ENCODE data around the gene ABCB8.

- 0 out of 2 replicates have a peak, but pooled peaks have one; percentile 58 for TF ChIP-seq MAX (IDR thresholded peaks at IDR 0.05)
- no peak for TF ChIP-seq POLR2A (IDR thresholded peaks at IDR 0.05; ENCODE audit: control extremely low read depth in 1 of 2, low read depth in 2 of 2, low read length in 2 of 2)
- peak in 2 of 3 experiments; percentile 90 to 92; a peak in 3 of 4 replicates for TF ChIP-seq CTCF (IDR thresholded peaks at IDR 0.05; ENCODE audit: control extremely low read depth in 1 of 3, insufficient read depth in 1 of 3, low read depth in 1 of 3, low read length in 3 of 3)
- TF ChIP-seq CEBPB (IDR thresholded peaks at IDR 0.05; ENCODE audit: low read depth, low read length), result no peak
- no peak for TF ChIP-seq JUND (IDR thresholded peaks at IDR 0.05; ENCODE audit: low read length)
- TF ChIP-seq RAD21 (IDR thresholded peaks at IDR 0.05 in 1 of 2, conservative IDR thresholded peaks at IDR 0.05 in 1 of 2; ENCODE audit: low read depth in 2 of 2, low read length in 2 of 2), result peak; percentile 21 to 53; a peak in 3 of 4 replicates
- TF ChIP-seq TCF12 (IDR thresholded peaks at IDR 0.05; ENCODE audit: low read depth, low read length), result no peak
- no peak for TF ChIP-seq EZH2 (IDR thresholded peaks at IDR 0.05; ENCODE audit: low read depth, low read length, severe bottlenecking)
- TF ChIP-seq KDM1A (IDR thresholded peaks at IDR 0.05; ENCODE audit: borderline replicate concordance, low read length), result peak; percentile 91
- 0 out of 2 replicates have a peak, but pooled peaks have one; percentile 22 for TF ChIP-seq SP1 (IDR thresholded peaks at IDR 0.05; ENCODE audit: low read depth, low read length)
- TF ChIP-seq KDM5A (IDR thresholded peaks at IDR 0.05; ENCODE audit: low read length), result no peak
- no peak for TF ChIP-seq EGR1 (IDR thresholded peaks at IDR 0.05; ENCODE audit: borderline replicate concordance, low read depth, low read length)
- TF ChIP-seq ASH2L (IDR thresholded peaks at IDR 0.05; ENCODE audit: low read length), result peak; percentile 36
These were observed 19.5 kb upstream of the ABCB8 start for GRCh38 chr7:151008511-151009323.
